ENCODE measurements around the gene ZNF677.
"Not testable (repeated sequence)": the region's sequence is repeated elsewhere in the genome, so short reads cannot be mapped to it uniquely, and the experiment has no call there.

ZNF677 gene

GRCh38 chr19:53254411-53255341, at the start of gene ZNF677:
ZNF677 (minus strand) TSS chr19:53254873; CDS start chr19:53251550, 3,323 bp downstream.
- peak within 1 kb of the TSS; percentile 74 to 95 (median 86) for H3K4me3 ChIP-seq

GRCh38 chr19:53301341-53301740, 46.7 kb upstream of the ZNF677 start:
- not testable (repeated sequence) for H3K27ac ChIP-seq, H3K27me3 ChIP-seq, H4K20me1 ChIP-seq, H3K4me1 ChIP-seq, H3K4me3 ChIP-seq, H3K4me2 ChIP-seq, H3K36me3 ChIP-seq, H3K9ac ChIP-seq
- peaks cover 8 to 55% (median 19%) of the 10 kb centered on the region in 11 experiments for H3K9me3 ChIP-seq (replicated peaks in 1 of 11)

More at GRCh38 chr19:53254411-53255341, at the start of gene ZNF677:
- no peaks in the 10 kb centered on the region for H4K20me1 ChIP-seq
- peaks cover 51 to 92% (median 80%) of the 10 kb centered on the region in 11 experiments for H3K9me3 ChIP-seq (replicated peaks in 1 of 11)
- peak within 1 kb of the TSS; percentile 78 to 92 (median 85) for H3K4me2 ChIP-seq
- H3K27ac ChIP-seq, result peak within 1 kb of the TSS; percentile 77 to 86 (median 82)
- H3K27me3 ChIP-seq, result no peaks in the 10 kb centered on the region
- H3K9ac ChIP-seq, result peak within 1 kb of the TSS; percentile 81 to 88 (median 85)
- H3K4me1 ChIP-seq, result peaks cover 3 to 11% (median 10%) of the 10 kb centered on the region in 10 experiments; a peak in 16 of 20 replicates
- TF ChIP-seq Cebpa-rat (IDR thresholded peaks at IDR 0.05), result no peak
- peaks cover 36 to 40% (median 38%) of the 10 kb centered on the region in 11 experiments for H3K36me3 ChIP-seq

GRCh38 chr19:53294786-53295441, 40.2 kb upstream of the ZNF677 start:
- no peaks in the 10 kb centered on the region for H3K27me3 ChIP-seq
- no peaks in the 10 kb centered on the region for H3K4me1 ChIP-seq
- no peaks in the 10 kb centered on the region for H4K20me1 ChIP-seq
- TF ChIP-seq Cebpa-rat (IDR thresholded peaks at IDR 0.05), result no peak
- H3K4me2 ChIP-seq, result no peak overlapping the region
- H3K9ac ChIP-seq, result no peak overlapping the region
- peaks cover 0 to 15% (median 5%) of the 10 kb centered on the region in 11 experiments; a peak in 6 of 22 replicates for H3K36me3 ChIP-seq
- H3K27ac ChIP-seq, result no peak overlapping the region
- peak overlapping the region in 3 of 10 experiments; percentile 8 to 32 (median 21); a peak in 3 of 20 replicates for H3K4me3 ChIP-seq
- peaks cover 63 to 88% (median 70%) of the 10 kb centered on the region in 11 experiments for H3K9me3 ChIP-seq (replicated peaks in 1 of 11)

- H3K9me3 ChIP-seq (replicated peaks in 1 of 11), result peaks cover 63 to 100% (median 84%) of the 10 kb centered on the region in 11 experiments
- no peaks in the 10 kb centered on the region for H4K20me1 ChIP-seq
- H3K4me1 ChIP-seq, result no peaks in the 10 kb centered on the region
- no peak overlapping the region for H3K4me2 ChIP-seq
- H3K36me3 ChIP-seq, result peaks cover 0 to 15% (median 5%) of the 10 kb centered on the region in 11 experiments; a peak in 6 of 22 replicates
- no peak overlapping the region for H3K9ac ChIP-seq
- H3K27ac ChIP-seq, result no peak overlapping the region
- no peak overlapping the region for H3K4me3 ChIP-seq
- TF ChIP-seq Cebpa-rat (IDR thresholded peaks at IDR 0.05), result no peak
- H3K27me3 ChIP-seq, result no peaks in the 10 kb centered on the region
Measured at GRCh38 chr19:53290758-53291549, 36.3 kb upstream of the ZNF677 start.

- Histone ChIP-seq H3K9ac (no peak overlapping the region), H3K4me1 (no peaks in the 10 kb centered on the region), H3K27me3 (no peaks in the 10 kb centered on the region), H3K9me3 (replicated peaks in 1 of 11) (peaks cover 9 to 70% (median 32%) of the 10 kb centered on the region in 11 experiments; a peak in 20 of 22 replicates), H4K20me1 (no peaks in the 10 kb centered on the region), H3K4me2 (no peak overlapping the region), H3K27ac (no peak overlapping the region), H3K4me3 (no peak overlapping the region), H3K36me3 (no peaks in the 10 kb centered on the region)
- no peak for TF ChIP-seq Cebpa-rat (IDR thresholded peaks at IDR 0.05)
Measured at GRCh38 chr19:53285087-53285486, 30.4 kb upstream of the ZNF677 start.

GRCh38 chr19:53281947-53282346, 27.3 kb upstream of the ZNF677 start:
- H3K36me3 ChIP-seq, H3K27me3 ChIP-seq, H3K4me3 ChIP-seq, H3K27ac ChIP-seq, H3K4me2 ChIP-seq, H3K4me1 ChIP-seq, H3K9ac ChIP-seq, H4K20me1 ChIP-seq: not testable (repeated sequence)
- peaks cover 3 to 54% (median 12%) of the 10 kb centered on the region in 11 experiments; a peak in 13 of 22 replicates for H3K9me3 ChIP-seq (replicated peaks in 1 of 11)

- peaks cover 0 to 77% (median 17%) of the 10 kb centered on the region in 11 experiments; a peak in 10 of 22 replicates for H3K9me3 ChIP-seq (replicated peaks in 1 of 11)
- no peaks in the 10 kb centered on the region for H3K36me3 ChIP-seq
- H4K20me1 ChIP-seq, result no peaks in the 10 kb centered on the region
- no peaks in the 10 kb centered on the region for H3K4me1 ChIP-seq
- H3K4me3 ChIP-seq, result no peak overlapping the region
- H3K4me2 ChIP-seq, result no peak overlapping the region
- H3K27ac ChIP-seq, result no peak overlapping the region
- no peaks in the 10 kb centered on the region for H3K27me3 ChIP-seq
- H3K9ac ChIP-seq, result no peak overlapping the region
- no peak for TF ChIP-seq Cebpa-rat (IDR thresholded peaks at IDR 0.05)
Measured at GRCh38 chr19:53275480-53275879, 20.8 kb upstream of the ZNF677 start.

GRCh38 chr19:53272044-53272443, 17.4 kb upstream of the ZNF677 start:
- no peak overlapping the region for H3K27ac ChIP-seq
- TF ChIP-seq Cebpa-rat (IDR thresholded peaks at IDR 0.05), result no peak
- no peaks in the 10 kb centered on the region for H3K4me1 ChIP-seq
- no peaks in the 10 kb centered on the region for H4K20me1 ChIP-seq
- no peak overlapping the region for H3K9ac ChIP-seq
- H3K36me3 ChIP-seq, result no peaks in the 10 kb centered on the region
- H3K4me3 ChIP-seq, result no peak overlapping the region
- no peaks in the 10 kb centered on the region for H3K27me3 ChIP-seq
- H3K4me2 ChIP-seq, result no peak overlapping the region
- peaks cover 0 to 74% (median 17%) of the 10 kb centered on the region in 11 experiments; a peak in 18 of 22 replicates for H3K9me3 ChIP-seq (replicated peaks in 1 of 11)

- not testable (repeated sequence) for H3K4me1 ChIP-seq, H3K27me3 ChIP-seq, H3K4me3 ChIP-seq, H3K4me2 ChIP-seq, H3K27ac ChIP-seq, H3K36me3 ChIP-seq, H3K9ac ChIP-seq, H4K20me1 ChIP-seq
- peaks cover 0 to 71% (median 19%) of the 10 kb centered on the region in 11 experiments; a peak in 19 of 22 replicates for H3K9me3 ChIP-seq (replicated peaks in 1 of 11)
Measured at GRCh38 chr19:53269861-53270260, 15.2 kb upstream of the ZNF677 start.

- not testable (repeated sequence) for H3K27me3 ChIP-seq, H3K4me1 ChIP-seq, H3K9ac ChIP-seq
Measured at GRCh38 chr19:53267623-53268022, 12.9 kb upstream of the ZNF677 start, which contains the start of gene VN1R4. VN1R4 (minus strand) TSS chr19:53267723; CDS start chr19:53267665, 58 bp downstream.

GRCh38 chr19:53257715-53258342, 3.2 kb upstream of the ZNF677 start, which contains the start of gene VN1R2:
VN1R2 (plus strand) TSS chr19:53258292; CDS start chr19:53258376, 84 bp downstream.
- not testable (repeated sequence) for H3K9ac ChIP-seq, H4K20me1 ChIP-seq, H3K27me3 ChIP-seq, H3K4me2 ChIP-seq, H3K36me3 ChIP-seq, H3K27ac ChIP-seq, H3K4me3 ChIP-seq
- peaks cover 3 to 11% (median 10%) of the 10 kb centered on the region in 10 experiments; a peak in 16 of 20 replicates for H3K4me1 ChIP-seq
- H3K9me3 ChIP-seq (replicated peaks in 1 of 11), result peaks cover 36 to 91% (median 69%) of the 10 kb centered on the region in 11 experiments

More at GRCh38 chr19:53267623-53268022, 12.9 kb upstream of the ZNF677 start, which contains the start of gene VN1R4:
- not testable (repeated sequence) for H3K36me3 ChIP-seq, H3K4me3 ChIP-seq, H4K20me1 ChIP-seq, H3K27ac ChIP-seq, H3K4me2 ChIP-seq
- H3K9me3 ChIP-seq (replicated peaks in 1 of 11), result peaks cover 4 to 76% (median 23%) of the 10 kb centered on the region in 11 experiments; a peak in 21 of 22 replicates
